ENCODE measurements around the gene ZNF106.

Gene ZNF106

DNA sequence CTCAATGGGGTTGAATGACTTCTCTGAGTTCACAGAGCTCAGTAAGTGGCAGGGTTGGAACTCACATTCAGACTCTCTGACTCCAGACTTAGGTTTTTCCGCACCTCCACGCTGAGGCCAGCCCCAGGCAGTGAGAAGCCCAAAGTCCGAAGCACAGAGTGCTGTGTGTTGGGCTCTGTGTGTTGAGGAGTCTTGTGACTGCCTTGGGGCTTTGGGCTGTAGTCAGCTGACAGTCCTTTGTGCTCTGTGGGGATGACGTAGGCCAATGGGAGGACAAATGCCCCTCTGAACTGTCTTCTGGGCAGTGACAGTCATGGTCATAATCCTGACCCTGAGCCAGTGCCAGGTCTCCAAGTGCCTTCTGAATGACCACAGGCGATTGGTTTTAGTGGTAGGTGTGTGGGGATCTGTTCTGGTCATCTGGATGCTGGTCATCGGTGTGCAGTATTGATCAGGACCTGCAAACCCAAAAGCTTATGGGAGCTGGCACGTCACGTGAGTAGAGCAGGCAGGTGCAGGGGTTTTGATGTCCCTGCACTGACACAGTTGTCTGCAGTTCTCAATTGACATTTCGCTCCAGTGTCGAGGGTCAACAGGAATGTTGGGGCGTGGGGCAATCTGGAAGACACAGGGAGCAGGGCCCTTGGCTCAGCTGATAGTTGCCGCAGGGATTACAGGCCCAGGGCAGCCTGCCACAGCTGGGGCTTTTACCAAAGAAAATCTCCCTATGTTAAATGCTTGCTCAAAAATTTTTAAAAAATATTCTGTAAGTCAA is 86.3 kb downstream of the ZNF106 start:
- DNase-seq: no peak

DNA sequence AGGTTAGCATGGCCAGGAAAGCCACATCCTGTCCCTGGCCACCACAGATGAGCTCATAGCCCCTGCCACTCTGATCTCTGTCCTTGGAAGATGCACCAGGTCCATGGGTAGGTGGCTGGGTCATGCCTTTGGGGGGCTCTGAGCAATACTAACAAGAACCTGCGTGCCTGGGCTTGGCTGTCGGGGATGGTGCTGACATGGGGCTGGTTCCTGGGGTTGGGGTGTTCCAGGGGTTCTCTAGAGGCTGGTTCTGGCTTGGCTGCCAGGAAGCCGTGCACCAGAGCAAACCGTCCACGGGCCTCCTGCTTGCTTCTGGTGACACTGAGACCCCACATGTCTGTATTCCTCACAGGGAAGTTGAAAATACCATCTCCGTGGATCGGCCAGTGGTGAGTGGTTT is 87.6 kb downstream of the ZNF106 start:
- no peak for DNase-seq

DNA sequence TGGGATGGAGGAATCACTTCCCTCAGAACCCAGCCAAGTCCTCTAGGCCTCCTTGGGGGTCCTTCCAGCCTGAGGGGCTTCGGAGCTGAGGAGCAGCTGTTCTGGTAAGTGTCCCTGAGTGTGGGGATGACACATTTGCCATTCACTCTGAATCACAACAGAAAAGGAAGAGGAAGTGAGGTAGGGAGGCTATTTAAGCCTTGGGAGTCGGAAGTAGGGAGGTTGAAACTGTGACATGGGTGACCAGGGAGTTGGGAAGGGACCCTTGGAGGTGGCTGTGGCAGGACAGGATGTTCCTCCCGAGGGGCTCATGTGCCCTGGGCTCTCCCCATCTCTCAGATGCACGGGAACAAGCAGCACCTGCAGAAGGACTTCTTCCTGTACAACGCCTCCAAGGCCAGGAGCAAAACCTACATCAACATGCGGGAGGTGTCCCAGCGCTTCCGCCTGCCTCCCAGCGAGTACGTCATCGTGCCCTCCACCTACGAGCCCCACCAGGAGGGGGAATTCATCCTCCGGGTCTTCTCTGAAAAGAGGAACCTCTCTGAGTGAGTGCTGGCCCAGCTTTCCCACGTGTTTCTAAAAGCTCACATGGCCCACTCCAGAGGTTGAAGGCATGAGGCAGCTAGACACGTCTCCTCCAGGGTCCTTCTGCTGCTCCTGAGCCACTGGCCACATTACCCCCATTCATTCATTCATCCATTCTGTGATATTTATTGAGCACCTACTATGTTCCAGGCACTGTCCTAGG is 88.3 kb downstream of the ZNF106 start:
- no peak for DNase-seq

DNA sequence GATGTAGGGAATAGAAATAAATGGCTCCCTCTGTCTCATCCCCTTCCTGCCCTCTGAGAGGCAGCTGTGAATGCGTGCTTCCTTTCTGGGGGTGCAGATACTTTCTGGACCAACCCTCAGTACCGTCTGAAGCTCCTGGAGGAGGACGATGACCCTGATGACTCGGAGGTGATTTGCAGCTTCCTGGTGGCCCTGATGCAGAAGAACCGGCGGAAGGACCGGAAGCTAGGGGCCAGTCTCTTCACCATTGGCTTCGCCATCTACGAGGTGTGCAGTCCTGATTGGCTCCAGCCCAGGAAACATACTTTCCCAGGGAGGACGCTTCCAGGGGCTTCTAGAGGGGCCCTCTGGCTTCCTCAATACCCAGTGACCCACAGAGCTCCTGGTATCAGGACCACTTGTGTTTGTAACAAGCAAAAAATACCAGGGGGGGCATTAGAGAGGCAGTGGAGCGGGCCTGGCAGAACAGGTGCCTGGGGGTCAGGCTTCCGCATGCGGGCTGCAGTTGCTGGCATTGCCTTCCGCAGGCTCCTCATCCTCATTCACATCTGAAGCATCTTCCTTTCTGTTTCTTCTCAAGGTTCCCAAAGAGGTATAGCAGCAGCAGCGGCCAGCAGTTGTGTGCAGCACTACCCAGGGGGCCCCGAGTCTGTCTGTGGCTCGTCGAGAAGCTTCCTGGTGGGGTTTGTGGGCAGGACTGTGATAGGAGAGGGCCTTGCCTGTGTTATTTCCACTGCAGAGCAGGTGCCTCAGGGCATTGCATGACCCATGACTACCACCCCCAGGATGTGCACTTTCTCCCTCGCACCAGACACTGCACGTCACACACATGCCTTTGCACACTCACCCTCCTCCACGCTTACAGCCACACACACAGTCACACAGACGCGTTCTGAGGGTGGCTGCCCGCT is 89.1 kb downstream of the ZNF106 start:
- no peak for DNase-seq

GRCh38 chr15:42395838-42396237 is 95.1 kb downstream of the ZNF106 start:
- DNase-seq: no peak

DNA sequence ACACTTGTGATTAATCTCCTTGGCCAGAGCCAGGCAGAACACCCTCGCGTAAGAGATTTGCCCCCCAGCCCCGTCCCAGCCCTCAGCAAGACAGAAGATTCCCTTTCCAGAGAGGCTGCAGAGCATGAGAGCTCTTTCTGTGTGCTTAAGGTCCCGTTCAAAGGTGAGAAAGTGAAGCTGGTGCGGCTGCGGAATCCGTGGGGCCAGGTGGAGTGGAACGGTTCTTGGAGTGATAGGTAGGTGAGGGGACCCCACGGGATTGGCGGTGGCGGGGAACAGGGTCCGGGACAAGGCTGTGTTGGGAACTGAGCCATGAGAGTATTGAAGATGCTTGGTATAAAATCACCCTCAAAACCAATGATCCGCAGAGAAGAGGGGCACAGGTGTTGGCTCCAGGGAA is 96.8 kb downstream of the ZNF106 start:
- DNase-seq: no peak

DNA sequence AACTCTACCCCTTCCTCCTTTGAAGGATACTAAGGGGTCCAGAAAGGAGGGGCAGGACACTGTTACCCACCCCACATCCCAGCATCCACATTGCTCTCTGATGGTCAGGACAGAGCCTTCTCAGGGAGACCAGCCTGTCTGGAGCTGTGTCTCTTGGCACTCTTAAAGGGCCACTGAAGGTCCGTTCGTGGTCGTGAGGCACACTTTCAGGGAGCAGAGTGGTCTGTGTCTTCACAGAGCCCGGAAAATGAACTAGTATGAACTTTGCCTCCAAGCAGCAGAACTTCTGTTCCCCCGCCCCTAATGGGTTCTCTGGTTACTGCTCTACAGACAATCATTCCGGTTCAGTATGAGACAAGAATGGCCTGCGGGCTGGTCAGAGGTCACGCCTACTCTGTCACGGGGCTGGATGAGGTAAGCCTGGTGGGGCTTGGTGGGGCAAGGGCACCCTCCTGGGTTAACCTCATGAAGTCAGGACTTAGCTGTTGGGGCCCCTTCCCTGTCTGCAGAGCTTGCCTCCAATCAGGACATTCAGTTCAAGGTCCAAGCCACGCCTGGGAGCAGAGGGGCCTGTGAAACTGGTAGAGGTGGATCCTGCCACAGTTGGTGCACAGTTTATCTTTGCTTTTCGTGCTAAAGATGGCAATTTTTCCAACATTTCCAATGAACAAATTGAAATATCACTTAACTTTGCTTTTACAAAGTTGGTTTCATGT is 98.5 kb downstream of the ZNF106 start:
- no peak for DNase-seq

- DNase-seq: no peak
Observed at GRCh38 chr15:42387603-42388002, 103.3 kb downstream of the ZNF106 start.

GRCh38 chr15:42385980-42386700 is 104.8 kb downstream of the ZNF106 start:
- DNase-seq: no peak

DNA sequence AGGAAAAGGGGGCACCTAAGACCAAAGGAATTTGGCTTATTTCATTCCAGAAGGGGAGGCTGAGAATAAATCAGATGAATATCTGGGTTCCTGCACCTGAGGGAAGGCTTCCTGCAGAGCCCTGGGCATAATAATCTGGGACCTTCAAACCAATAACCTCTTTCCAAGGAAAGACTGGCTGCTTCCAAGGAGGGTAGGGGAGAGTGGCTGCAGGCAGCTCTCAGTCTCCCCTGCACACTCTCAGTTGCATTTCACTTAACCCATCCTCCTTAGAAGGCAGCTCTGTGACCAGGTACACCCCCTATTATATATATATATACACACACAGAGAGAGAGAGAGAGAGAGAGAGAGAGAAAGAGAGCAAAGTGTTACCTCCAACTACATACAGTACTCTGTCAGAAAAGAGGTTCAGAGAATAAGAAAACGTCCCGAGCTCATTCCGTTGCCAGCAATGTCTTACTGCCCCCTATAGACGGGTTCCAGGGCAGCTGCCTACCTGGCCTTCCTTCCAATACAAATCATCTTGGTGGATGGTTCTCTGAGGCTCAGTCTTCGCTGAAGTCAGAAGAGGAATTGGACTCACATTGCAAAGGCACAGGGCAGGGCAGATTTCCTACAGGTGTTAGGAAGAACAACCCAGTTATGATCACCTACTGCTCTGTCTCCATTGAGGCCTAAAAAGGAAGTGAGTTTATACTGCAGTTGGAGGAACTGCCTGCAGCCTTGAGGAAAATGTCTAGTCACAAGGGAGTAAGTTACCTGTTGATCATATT is 105.5 kb downstream of the ZNF106 start:
- DNase-seq: peak in 1 of 2 experiments; percentile 16

- no peak for DNase-seq
Observed at GRCh38 chr15:42384597-42384996, 106.3 kb downstream of the ZNF106 start.

- DNase-seq: no peak
Observed at GRCh38 chr15:42378011-42378410, 112.9 kb downstream of the ZNF106 start.

GRCh38 chr15:42375941-42376340 is 115.0 kb downstream of the ZNF106 start:
- DNase-seq: no peak

- DNase-seq: no peak
Observed at GRCh38 chr15:42375252-42375651, 115.7 kb downstream of the ZNF106 start.

DNA sequence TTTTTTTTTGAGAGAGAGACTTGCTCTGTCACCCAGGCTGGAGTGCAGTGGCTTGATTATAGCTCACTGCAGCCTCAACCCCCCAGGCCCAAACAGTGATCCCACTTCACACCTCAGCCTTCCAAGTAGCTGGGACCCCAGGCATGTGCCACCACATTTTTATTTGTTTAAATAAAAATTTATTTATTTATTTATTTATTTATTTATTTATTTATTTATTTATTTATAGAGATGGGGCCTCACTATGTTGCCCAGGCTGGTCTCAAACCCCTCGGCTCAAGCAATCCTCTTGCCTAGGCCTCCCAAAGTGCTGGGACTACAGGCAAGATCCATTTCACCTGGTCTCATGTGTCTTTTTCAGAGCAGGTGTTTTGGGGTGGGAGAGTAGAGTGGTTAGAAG is 116.1 kb downstream of the ZNF106 start:
- no peak for DNase-seq

DNA sequence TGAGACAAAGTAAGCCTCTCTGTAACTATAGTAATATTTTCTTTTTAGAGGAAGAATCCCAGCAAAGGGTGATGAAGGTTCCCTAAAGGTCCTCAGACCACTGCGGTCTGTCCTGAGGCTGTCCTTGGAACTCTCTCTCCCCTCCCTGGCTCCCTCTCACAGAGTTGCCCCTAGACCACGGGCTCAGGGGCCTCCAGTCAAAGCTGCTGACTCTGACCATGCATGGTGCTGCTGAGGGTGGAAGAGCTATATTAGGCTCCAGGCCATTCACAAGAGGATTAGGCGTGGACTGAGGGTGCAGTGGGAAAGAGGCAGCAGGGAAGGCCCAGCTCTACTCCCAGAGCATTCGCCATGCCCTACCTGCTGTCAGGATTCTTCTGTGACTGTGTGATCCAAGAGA is 117.0 kb downstream of the ZNF106 start:
- no peak for DNase-seq

DNA sequence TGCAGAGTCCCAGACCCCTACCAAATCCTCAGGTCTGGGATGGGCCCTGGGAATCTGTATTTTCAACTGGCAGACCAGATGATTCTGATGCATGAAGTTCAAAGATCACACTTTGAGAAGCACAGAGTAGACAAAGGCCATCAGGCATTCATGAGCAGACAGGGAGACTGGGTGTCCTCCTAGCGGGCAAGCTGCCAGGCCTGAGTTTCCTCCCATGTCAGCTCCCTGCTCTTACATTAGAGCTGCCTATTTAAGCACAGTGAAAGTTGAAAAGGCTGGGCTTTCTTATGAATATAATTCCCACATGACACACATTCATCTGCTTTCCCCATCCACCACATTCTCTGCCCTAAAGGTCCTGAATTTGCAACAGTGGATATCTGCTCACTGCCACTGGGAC is 117.7 kb downstream of the ZNF106 start:
- no peak for DNase-seq

DNA sequence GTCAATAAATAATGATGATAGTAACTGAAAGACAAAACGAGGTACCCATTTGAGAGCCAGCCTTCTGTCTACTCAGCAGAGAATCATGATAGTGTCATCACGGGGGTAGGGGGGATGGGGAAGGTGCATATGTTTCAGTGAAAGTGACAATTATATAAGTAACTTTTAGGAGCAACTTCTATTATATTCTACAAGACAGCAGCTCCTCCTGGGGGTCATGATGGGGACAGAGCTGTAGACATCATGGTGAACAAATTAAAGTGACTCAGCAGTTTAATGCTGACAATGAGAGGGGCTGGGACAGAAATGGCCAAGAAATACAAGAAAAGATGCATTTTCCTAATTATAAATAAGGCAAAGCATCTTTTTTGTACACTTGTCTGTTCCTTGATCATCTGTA is 119.8 kb downstream of the ZNF106 start:
- DNase-seq: no peak

- no peak for DNase-seq
Observed at GRCh38 chr15:42368096-42368495, 122.8 kb downstream of the ZNF106 start.

DNA sequence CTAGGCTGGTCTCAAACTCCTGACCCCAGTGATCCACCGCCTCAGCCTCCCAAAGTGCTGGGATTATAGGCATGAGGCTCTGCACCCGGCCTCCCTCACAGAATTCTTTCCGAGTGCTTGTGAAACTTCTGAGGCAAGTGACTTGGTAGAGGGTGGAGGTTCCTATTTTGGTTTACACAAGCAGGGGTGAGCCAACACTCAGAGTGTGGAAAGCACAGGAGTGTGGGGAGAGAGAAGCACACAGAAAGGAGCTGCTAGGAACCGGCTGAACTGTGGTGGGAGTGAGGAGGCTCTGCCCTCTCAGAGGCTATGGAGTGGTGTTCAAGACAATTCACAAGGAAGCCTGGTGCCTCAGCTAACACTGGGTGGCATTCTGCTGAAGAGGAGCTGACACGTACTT is 123.9 kb downstream of the ZNF106 start:
- no peak for DNase-seq

- DNase-seq: no peak
Observed at GRCh38 chr15:42365921-42366550, 124.9 kb downstream of the ZNF106 start.
